HG03097 (cell line): ENCODE results near the gene TPI1.

Source experiments
- ATAC-seq: cut with Tn5 transposase; IDR thresholded peaks from one replicate; pipeline ENCODE4 v1.9.1; 2021; ENCODE audit not compliant: unreplicated experiment, low FRiP score

TPI1 gene

DNA sequence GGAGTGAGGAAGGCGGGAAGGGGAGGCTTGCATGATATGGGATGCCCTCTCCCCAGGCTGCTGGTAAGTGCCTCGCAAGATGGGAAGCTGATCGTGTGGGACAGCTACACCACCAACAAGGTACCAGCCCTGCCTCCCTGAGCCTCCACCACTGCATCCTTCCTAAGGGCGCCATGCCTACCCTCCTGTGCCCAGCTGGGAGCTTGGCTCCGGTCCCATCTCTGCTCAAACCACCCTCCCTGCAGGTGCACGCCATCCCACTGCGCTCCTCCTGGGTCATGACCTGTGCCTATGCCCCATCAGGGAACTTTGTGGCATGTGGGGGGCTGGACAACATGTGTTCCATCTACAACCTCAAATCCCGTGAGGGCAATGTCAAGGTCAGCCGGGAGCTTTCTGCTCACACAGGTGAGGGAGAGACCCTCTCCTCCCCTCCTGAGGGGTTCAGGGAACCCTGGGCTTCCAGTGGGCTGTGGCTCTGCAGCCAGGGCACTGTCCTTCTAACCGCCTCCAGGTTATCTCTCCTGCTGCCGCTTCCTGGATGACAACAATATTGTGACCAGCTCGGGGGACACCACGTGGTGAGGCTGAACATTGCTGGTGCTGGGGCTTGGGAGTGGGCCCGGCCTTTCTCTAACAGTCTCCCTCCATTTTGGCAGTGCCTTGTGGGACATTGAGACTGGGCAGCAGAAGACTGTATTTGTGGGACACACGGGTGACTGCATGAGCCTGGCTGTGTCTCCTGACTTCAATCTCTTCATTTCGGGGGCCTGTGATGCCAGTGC lies 24.0 kb upstream of the TPI1 start:
- ATAC-seq = no peak

DNA sequence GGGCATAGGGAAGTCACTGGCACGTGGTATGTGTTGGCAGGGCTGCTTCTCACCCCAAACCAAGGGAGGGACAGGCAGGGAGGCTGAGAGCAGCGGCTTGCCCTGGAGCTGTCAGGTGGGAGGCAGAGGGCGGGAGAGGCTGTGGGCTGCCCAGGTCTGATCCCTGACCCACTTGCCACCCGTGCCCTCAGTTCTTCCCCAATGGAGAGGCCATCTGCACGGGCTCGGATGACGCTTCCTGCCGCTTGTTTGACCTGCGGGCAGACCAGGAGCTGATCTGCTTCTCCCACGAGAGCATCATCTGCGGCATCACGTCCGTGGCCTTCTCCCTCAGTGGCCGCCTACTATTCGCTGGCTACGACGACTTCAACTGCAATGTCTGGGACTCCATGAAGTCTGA lies 21.9 kb upstream of the TPI1 start:
- ATAC-seq = no peak

DNA sequence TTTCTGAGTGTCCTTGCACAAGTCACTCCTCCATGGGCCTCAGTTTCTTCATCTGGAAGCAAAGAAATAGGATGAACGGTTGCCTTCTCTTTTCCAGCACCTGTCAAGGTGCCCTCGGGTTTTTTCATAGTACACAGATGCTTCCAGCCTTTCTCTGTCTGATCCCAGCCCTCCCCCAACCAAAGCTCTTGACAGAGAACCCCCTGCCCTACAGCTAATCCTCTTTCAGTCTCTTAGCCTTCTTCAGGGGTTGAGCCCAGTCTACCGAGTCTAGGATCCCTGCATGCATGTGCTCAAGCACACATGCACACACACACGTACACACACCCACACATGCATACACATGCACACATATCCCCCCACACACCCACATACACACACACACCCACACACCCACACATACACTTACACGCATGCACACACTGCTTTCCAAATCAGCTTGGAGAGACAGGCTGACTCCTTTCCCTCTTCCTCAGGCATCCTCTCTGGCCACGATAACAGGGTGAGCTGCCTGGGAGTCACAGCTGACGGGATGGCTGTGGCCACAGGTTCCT lies 20.9 kb upstream of the TPI1 start:
- ATAC-seq = no peak

DNA sequence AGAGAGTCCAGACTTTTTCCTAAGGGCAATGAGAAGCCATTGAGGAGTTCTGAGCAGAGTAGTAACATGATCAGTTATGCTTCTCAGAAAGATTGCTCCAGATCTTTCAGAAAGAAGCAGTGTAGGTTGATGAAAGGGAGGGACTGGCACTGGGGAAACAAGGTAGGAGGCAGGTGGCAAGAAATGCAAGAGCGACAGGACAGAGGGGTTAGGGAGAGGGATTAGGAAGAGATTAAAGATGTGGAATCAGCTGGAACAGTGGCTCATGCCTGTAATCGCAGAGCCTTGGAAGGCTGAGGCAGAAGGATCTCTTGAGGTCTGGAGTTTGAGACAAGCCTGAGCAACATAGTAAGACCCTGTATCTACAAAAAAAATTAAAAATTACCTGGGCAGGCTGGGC lies 19.7 kb upstream of the TPI1 start:
- ATAC-seq = no peak

DNA sequence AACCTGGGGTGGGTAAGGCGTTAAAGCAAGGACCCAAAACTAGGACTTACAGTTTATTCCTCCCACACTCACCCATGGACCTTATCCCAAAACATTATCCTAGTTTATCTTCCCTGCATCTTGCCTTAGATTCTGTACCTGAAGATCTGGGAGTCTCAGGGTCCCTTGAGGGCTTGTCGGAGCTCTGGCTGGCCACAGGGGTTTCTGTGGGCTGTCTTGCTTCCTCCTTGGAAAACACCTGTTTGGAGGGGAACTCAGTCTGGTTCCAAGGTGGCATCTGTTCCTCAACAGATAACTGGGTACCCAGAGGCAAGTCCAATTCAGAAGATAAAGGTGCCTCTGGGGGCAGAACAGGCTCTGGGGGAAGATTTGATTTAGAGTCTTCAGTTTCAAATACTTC lies 17.9 kb upstream of the TPI1 start:
- ATAC-seq = no peak

DNA sequence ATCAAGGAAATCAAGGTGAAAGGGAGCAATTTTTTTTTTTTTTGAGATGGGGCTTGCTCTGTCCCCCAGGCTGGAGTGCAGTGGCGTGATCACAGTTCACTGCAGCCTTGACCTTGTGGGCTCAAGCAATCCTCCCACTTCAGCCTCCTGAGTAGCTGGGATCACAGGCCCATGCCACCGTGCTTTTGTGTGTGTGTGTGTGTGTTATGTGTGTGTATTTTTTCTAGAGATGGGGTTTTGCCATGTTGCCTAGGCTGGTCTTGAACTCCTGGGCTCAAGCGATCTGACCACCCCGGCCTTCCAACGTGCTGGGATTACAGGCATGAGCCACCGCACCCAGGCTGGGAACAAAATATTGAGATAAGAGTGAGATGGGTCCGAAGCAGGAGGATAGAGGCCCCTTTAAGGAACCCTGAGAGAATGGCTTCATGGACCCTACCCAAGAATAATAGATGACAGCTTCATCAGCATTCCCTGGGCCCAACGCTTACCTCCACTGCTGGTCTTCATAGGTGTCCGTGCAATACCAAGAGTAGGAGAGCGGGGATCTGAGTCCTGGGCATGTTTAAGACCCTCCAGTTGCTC lies 17.3 kb upstream of the TPI1 start:
- no peak for ATAC-seq

DNA sequence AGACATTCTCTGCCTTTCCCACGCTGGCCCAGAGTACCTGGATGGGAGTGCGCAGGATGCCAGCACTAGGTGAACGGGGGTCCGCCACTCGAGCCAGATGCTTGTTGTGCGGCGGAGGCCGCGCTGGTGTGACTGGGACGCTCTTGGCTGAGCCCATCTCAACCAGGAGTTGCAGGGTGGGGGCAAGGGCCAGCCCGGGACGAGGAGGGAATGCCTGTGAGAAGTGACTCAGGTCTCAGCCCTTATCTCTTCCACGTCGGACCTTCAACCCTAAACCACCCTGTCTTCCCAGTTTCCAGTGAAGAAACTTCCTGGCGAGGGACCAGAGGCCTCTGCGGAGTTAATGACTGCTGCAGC lies 16.6 kb upstream of the TPI1 start:
- no peak for ATAC-seq

DNA sequence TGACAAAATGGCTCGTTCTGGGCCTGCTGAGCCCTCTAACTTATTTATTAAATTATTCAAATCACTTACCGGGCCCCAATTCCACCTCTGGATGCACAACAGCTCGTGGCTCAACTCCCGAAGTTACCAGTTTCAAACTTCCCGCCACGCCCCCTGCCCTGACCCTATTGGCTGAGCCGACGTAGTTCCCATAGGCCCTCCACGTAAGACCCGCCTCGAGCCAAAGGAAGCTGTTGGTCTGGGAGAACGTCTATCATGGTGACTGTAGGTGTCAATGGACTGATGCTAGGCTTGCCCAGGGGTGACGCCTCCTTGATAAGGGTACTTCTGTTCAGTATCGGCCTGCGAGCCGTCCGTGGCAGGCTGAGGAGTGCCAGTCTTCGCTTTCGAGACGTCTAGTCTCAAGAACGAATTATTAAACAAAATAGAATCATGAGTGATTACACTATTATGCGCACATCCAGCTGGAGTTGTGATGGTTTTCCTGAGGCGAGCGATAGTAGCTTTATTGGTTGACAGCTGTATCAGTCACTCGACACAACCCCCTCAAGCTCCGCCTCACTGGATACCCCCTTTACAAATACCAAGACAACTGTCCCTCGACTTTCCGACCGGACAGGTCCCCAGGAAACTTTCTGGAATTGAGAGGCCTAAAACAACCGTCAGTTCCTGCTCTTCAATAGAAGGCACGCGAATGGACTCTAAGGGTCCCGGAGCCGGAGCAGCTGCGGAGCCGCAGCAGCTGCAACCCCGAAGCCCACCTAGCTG lies 16.0 kb upstream of the TPI1 start, which contains the start of gene CDCA3:
TSS of gene CDCA3 (minus strand) at position 134 of the 768 bp plus-strand sequence. CDS start 334 bp downstream, outside the sequence.
- ATAC-seq = peak; percentile 46

DNA sequence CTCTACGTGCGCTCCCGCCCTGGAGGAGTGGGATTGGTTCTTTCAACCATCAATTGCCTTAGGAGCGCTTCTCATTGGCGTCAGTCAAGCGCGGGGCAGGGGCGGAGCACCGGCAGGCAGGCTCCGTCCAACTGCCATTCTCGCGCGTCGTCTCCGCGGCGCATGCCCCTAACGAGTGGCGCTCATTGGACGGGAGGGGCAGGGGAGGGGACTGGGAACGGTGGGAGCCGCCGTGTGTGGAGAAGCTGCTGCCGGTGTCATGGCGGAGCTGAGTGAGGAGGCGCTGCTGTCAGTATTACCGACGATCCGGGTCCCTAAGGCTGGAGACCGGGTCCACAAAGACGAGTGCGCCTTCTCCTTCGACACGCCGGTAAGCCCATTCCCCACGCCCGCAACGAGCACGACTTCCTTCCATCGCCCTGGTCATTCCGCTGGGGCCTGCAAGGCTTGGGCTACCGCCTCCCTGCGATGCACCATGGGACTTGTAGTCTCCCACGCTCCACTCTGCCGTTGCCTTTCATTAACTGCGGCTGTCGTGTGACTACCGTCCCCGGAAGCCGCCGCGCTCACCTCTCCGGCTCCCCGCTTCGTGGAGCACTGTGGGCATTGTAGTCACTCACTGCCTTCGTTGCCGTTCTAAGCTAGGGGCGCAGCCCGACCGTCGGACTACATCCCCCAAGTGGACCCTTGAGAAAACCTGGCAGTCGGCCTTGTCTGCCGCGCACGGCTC lies 15.2 kb upstream of the TPI1 start, which contains the start of gene USP5:
TSS of gene USP5 (plus strand) at position 230 of the 730 bp plus-strand sequence. CDS start at position 260, 30 bp downstream.
- peak; percentile 84 for ATAC-seq

DNA sequence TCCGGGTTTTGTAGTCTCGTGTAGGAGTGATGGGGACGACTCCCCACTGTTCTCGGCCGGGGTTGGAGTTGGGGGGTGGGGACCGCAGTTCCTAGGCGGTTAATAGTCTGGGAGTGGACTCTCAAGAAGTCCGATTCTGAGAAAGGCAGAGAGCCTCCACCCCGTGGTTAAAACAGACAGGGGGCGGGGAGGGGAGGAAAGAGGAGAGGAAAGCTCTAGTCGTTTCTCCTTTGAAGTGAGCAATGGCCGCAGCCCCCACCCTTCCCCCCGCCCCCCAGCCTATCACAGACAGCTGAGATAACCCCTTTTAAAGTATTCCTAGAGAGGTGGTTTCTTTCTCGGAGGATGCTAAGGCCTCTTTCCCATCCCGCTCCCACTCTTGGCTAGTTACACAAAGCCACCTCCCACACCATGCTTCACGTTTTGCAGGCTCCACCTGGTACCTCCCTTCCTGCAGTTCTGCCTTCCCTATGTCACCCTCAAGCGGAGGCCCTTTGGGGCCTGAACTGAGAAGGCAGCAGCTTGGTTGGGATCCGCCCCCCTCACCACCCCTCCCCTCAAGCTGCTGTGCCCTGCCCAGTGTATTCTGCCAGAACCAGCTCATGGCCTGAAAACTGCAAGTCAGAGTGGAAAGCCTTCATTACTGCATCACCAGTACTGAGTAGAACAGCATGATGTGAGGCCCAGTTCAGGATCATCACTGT lies 14.5 kb upstream of the TPI1 start:
- no peak for ATAC-seq

DNA sequence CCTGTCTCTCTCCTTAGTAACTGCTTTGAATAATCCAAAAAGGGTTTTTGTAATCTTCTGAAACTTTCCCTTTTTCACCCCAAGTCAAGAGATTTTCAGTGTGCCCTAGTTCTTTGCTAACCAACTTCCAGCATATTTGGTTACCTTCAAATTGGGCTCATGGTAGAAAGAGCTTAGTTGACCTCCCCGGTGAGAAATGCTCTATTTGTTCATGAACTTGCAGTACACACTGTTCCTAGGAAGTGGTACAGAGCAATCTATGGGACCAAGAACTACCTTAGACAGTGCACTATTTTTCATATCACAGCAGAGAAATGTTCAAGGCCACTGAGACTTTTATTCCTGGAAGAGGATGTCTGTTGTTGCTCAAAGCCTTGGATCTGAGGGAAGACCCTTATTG lies 13.7 kb upstream of the TPI1 start:
- no peak for ATAC-seq

DNA sequence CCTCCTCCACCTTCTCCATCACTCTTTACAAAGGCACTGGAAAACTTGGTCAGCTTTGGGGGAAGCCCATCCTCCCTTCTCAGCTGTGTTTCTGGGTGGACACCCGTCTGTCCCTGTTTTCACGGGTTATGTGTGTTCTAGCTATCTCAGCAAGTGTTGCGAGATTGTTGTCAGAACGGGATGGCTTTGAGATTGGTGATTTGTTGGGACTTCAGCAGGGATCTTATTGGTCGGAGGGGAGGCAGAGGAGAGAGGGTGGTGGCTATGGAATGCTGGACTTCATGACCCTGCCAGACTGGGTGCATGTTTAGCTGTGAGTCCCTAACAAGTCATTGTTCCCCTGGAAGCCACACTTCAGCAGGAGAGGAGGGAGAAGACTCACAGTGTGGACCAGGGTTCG lies 13.3 kb upstream of the TPI1 start:
- ATAC-seq = no peak

DNA sequence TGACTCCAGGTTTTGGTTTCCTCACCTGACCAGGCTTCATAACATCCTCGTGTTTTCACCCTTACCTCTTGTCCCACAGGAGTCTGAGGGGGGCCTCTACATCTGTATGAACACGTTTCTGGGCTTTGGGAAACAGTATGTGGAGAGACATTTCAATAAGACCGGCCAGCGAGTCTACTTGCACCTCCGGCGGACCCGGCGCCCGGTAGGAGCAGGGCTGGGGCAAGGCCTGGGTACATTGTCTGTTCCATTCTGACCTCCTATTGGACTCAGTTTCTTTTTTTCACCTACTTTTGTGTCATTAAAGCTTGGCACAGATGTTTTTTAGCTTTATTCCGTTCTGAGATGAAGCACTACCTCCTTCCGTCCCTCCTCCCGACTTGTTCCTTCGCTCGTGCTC lies 12.0 kb upstream of the TPI1 start:
- ATAC-seq = no peak

DNA sequence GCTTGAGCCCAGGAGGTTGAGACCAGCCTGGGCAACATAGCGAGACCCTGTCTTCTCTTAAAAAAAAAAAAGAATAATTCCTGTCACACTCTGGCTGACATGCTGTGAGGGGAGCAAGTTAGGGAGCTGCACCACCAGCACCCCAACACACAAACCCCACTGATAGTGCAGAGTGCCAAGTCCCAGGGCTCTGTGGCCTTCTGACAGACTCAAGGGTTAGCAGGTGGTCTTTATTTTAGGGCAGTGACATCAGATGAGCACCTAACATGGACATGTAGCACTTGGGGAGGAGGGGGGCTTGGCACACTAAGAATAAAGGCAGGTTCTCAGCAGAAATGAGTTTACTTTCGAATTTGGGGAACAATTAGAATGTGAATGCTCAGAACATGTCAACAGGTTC lies 8.5 kb upstream of the TPI1 start:
- no peak for ATAC-seq

DNA sequence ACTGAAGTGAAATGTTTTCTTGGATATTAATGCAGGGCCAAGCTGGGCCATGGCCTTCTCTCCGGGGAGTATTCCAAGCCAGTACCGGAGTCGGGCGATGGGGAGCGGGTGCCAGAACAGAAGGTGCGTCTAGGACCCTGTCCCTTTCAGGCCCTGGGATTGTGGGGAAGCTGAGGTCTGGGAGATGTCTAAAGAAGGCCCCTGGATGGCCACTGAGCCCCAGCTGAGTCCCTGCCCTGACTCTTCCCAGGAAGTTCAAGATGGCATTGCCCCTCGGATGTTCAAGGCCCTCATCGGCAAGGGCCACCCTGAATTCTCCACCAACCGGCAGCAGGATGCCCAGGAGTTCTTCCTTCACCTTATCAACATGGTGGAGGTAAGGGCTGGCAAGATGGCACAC lies 7.2 kb upstream of the TPI1 start:
- ATAC-seq = no peak

DNA sequence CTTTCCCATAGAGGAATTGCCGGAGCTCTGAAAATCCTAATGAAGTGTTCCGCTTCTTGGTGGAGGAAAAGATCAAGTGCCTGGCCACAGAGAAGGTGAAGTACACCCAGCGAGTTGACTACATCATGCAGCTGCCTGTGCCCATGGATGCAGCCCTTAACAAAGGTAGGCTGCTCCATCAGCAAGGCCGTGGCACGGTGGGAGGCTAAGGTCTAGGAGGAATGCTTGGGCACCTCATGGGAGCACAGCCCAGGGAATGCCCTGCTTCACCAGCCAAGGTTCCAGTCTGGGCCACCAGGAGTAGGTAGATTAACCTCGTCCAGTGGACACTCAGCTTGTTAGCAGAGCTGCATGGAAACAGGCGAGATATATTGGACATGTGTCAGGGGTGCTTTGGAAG lies 6.4 kb upstream of the TPI1 start:
- ATAC-seq = no peak

DNA sequence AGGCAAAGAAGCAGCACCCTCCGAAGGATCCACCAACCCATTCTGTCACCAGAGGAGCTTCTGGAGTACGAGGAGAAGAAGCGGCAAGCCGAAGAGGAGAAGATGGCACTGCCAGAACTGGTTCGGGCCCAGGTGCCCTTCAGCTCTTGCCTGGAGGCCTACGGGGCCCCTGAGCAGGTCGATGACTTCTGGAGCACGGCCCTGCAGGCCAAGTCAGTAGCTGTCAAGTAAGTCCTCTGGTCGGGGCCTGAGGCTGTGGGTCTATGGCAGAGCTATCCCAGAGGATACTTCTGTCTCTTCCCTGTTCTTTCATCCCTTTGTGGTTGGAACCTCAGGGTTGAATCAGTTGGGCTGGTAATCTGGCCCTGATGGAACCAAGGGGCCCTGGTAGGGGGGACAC lies 5.9 kb upstream of the TPI1 start:
- ATAC-seq = no peak

DNA sequence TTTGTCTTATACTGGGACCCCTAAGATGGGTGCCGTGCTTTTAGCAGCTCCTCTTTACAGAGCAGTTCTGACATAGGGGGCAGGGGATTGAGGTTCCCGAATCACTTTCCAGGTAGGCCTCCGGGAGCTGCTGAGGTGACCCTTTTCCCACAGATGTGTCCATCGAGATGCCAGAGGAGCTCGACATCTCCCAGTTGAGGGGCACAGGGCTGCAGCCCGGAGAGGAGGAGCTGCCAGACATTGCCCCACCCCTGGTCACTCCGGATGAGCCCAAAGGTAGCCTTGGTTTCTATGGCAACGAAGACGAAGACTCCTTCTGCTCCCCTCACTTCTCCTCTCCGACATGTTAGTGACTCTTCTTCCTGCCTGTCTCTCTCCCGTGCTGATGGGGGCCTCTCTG lies 4.3 kb upstream of the TPI1 start:
- no peak for ATAC-seq

DNA sequence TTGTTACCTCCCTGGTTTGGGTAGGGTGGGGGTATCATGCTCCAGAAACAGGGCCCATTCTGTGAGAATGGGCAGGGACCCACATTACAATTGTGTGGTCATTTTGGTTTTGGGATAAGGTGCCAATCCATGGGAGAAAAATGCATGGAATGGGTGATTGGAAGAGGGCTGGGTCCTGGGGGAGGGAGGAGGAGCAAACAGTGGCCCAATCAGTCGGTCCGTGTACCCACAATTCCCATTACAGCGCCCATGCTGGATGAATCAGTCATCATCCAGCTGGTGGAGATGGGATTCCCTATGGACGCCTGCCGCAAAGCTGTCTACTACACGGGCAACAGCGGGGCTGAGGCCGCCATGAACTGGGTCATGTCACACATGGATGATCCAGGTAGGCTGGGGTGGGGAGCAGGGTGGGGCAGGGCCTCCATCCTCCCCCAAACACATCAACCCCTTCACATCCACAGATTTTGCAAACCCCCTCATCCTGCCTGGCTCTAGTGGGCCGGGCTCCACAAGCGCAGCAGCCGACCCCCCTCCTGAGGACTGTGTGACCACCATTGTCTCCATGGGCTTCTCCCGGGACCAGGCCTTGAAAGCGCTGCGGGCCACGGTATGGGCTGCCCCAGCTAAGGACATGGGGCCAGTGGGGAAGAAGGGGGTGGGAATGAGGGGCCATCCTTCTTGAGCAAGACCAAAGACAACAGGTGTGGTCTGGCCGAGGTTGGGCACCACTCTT lies 3.6 kb upstream of the TPI1 start:
- ATAC-seq = no peak
